Chondrocyte (in vitro differentiated cells): ENCODE data around the gene KCNQ1. TPM values are rescaled to one million over a fixed set of nuclear protein-coding genes. Genes with fewer than 3 reads are reported as not detected.

Experiments
- DNase-seq: peaks from one replicate; pipeline ENCODE4 v3.0.0; 2021; ENCODE audit warnings: mixed read lengths, low spot score
- H3K27ac Mint-ChIP-seq: one replicate; pipeline ENCODE4 v1.8.0; 2021; ENCODE audit warnings: mild to moderate bottlenecking, moderate library complexity, mixed read lengths; ENCODE audit not compliant: unreplicated experiment
- H3K27me3 Mint-ChIP-seq: 2 replicates; pipeline ENCODE4 v1.8.0; 2021; ENCODE audit warnings: low read depth, mixed read lengths
- H3K36me3 Mint-ChIP-seq: 2 replicates; pipeline ENCODE4 v1.8.0; 2021; ENCODE audit warnings: low read depth, mixed read lengths
- H3K4me1 Mint-ChIP-seq: 2 replicates; pipeline ENCODE4 v1.8.0; 2021; ENCODE audit warnings: low read depth, mild to moderate bottlenecking, mixed read lengths
- H3K4me3 Mint-ChIP-seq: one replicate; pipeline ENCODE4 v1.8.0; 2021; ENCODE audit warnings: mild to moderate bottlenecking, moderate library complexity, mixed read lengths; ENCODE audit not compliant: unreplicated experiment
- H3K9me3 Mint-ChIP-seq: 2 replicates; pipeline ENCODE4 v1.8.0; 2021; ENCODE audit warnings: low read depth, mixed read lengths
- CTCF ChIP-seq: fragments of 200-600 bp; sonication (generic); IDR thresholded peaks from 2 replicates; pipeline ENCODE4 v1.5.0; 2021; ENCODE audit warnings: antibody characterized with exemption, mild to moderate bottlenecking, moderate library complexity
- total RNA-seq: library from RNA; stranded (reverse); gene quantifications from 3 replicates; pipeline ENCODE4 v1.2.1, GENCODE V29; 2021

KCNQ1 gene
- total RNA-seq, 1 donor from 2014 or later, result not detected

- Mint-ChIP-seq H3K9me3 (peaks cover 6% of the 10 kb centered on the region), H3K27me3 (peaks cover 30% of the 10 kb centered on the region), H3K36me3 (peaks cover 2% of the 10 kb centered on the region), H3K4me3 (no peak overlapping the region), H3K4me1 (peaks cover 7% of the 10 kb centered on the region), H3K27ac (no peak overlapping the region)
- DNase-seq, result no peak
- TF ChIP-seq CTCF, result no peak
Measured at GRCh38 chr11:2868506-2869133, 423.8 kb downstream of the KCNQ1 start.

- H3K4me3 Mint-ChIP-seq, result no peak overlapping the region
- no peak for DNase-seq
- peaks cover 6% of the 10 kb centered on the region for H3K9me3 Mint-ChIP-seq
- H3K4me1 Mint-ChIP-seq, result peaks cover 7% of the 10 kb centered on the region
- H3K36me3 Mint-ChIP-seq, result peaks cover 2% of the 10 kb centered on the region
- no peak overlapping the region for H3K27ac Mint-ChIP-seq
- H3K27me3 Mint-ChIP-seq, result peaks cover 27% of the 10 kb centered on the region
- no peak for TF ChIP-seq CTCF
Measured at GRCh38 chr11:2869134-2869526, 424.3 kb downstream of the KCNQ1 start.

- peaks cover 21% of the 10 kb centered on the region for H3K27me3 Mint-ChIP-seq
- DNase-seq, result no peak
- H3K9me3 Mint-ChIP-seq, result peaks cover 6% of the 10 kb centered on the region
- H3K27ac Mint-ChIP-seq, result no peak overlapping the region
- TF ChIP-seq CTCF, result no peak
- no peak overlapping the region for H3K4me3 Mint-ChIP-seq
- H3K36me3 Mint-ChIP-seq, result peaks cover 2% of the 10 kb centered on the region
- H3K4me1 Mint-ChIP-seq, result peaks cover 7% of the 10 kb centered on the region
Measured at GRCh38 chr11:2869561-2870427, 425.0 kb downstream of the KCNQ1 start.

- Mint-ChIP-seq H3K4me3 (no peak overlapping the region), H3K36me3 (peaks cover 2% of the 10 kb centered on the region), H3K27me3 (peaks cover 19% of the 10 kb centered on the region), H3K9me3 (peaks cover 6% of the 10 kb centered on the region), H3K27ac (no peak overlapping the region), H3K4me1 (peaks cover 7% of the 10 kb centered on the region)
- peak; percentile 13 for TF ChIP-seq CTCF
- no peak for DNase-seq
Measured at GRCh38 chr11:2870460-2870859, 425.7 kb downstream of the KCNQ1 start.

- H3K27me3 Mint-ChIP-seq, result peaks cover 19% of the 10 kb centered on the region
Measured at GRCh38 chr11:2870969-2871680, 426.3 kb downstream of the KCNQ1 start.

More at GRCh38 chr11:2870969-2871680, 426.3 kb downstream of the KCNQ1 start:
- Mint-ChIP-seq H3K9me3 (peaks cover 6% of the 10 kb centered on the region), H3K36me3 (peaks cover 2% of the 10 kb centered on the region), H3K4me1 (peaks cover 7% of the 10 kb centered on the region), H3K4me3 (no peak overlapping the region), H3K27ac (no peak overlapping the region)
- no peak for TF ChIP-seq CTCF
- DNase-seq, result no peak
